ENCODE data around the gene GSAP. TPM values are rescaled to one million over a fixed set of nuclear protein-coding genes. Genes with fewer than 3 reads are reported as not detected.

Gene GSAP
- total and polyA plus RNA-seq, 4 donors, result 3.7 to 24.1 (median 8.0) TPM

- no peak for DNase-seq
- Histone ChIP-seq H3K4me1 (ENCODE audit: control insufficient read depth in 1 of 2, insufficient read depth in 2 of 2, low read length in 2 of 2) (no peaks in the 10 kb centered on the region), H3K27ac (ENCODE audit: low read depth in 1 of 2, low read length in 2 of 2) (no peak overlapping the region), H3K9me3 (ENCODE audit: control insufficient read depth, low read length) (no peaks in the 10 kb centered on the region), H3K27me3 (ENCODE audit: control insufficient read depth in 1 of 2, insufficient read depth in 2 of 2, low read length in 1 of 2) (no peaks in the 10 kb centered on the region), H3K36me3 (ENCODE audit: control insufficient read depth in 1 of 2, insufficient read depth in 2 of 2, low read length in 1 of 2) (no peaks in the 10 kb centered on the region), H3K4me3 (ENCODE audit: low read length in 2 of 2) (no peak overlapping the region)
- intact Hi-C loops (cut with DNase I), result no loop called here
- ATAC-seq (ENCODE audit: low FRiP score), result no peak
- WGBS, 2 donors, result 71 to 74% methylated on average over 7 of the region's 7 CpGs
These were observed 14.8 kb upstream of the GSAP start for GRCh38 chr7:77430927-77431326.

DNA sequence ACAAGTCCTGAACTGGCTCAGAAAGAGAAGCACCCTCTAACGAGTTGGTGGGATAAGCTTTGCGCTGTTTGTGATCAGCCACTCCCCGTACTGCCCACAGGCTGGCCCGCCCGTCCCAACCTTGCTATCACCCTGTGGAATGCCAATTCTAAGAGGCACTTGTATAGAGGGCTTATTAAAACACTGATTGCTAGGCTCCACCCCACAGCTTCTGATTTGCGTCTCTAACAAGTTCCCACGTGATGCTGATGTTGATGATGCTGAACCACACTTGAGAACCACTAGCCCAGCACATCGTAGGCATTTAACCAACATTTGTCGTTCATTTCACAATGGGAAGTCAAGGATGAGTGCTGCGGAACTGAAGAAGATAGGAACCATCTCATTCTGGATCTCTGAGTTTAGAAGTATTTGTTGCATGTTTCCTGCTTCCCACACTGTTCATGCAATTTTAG lies 12.7 kb upstream of the GSAP start:
- ATAC-seq (ENCODE audit: low FRiP score) (no peak), DNase-seq (no peak)
- H3K9me3 ChIP-seq (ENCODE audit: control insufficient read depth, low read length), result no peaks in the 10 kb centered on the region
- H3K27me3 ChIP-seq (ENCODE audit: control insufficient read depth in 1 of 2, insufficient read depth in 2 of 2, low read length in 1 of 2), result no peaks in the 10 kb centered on the region
- H3K27ac ChIP-seq (ENCODE audit: low read depth in 1 of 2, low read length in 2 of 2), result no peak overlapping the region
- H3K4me3 ChIP-seq (ENCODE audit: low read length in 2 of 2), result no peak overlapping the region
- no peaks in the 10 kb centered on the region for H3K4me1 ChIP-seq (ENCODE audit: control insufficient read depth in 1 of 2, insufficient read depth in 2 of 2, low read length in 2 of 2)
- intact Hi-C loops (cut with DNase I), result no loop called here
- H3K36me3 ChIP-seq (ENCODE audit: control insufficient read depth in 1 of 2, insufficient read depth in 2 of 2, low read length in 1 of 2), result no peaks in the 10 kb centered on the region
- WGBS, 2 donors, result 78 to 86% methylated on average over 10 of the region's 10 CpGs

DNA sequence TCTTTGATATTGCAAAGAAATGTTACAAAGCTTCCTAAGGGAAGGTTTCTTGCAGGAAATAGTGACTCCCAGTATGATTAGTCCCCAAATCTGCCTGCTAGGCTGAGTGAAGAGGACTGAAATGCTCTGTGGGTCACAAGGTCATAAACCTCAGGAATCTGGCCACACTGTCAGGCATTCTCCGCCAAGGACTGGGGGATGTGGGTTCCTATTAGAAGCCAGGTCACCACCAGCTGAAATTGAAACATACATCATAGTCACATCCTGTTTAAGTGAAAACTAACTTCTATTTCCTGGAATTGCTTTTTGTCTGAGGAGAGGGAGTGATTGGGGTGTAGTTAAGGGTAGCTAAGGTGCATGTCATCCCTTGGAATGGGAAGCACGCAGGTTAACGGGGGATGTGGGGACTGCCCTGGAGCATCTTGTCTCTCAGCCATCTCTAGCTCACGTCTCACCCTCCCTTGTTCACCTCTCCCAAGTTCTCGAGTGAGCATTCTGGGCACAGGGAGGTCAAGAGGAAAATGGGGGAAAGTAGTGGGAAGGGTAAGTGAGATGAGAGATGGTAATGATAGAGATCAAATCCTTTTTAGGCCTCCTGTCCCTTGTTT lies 12.0 kb upstream of the GSAP start:
- no peaks in the 10 kb centered on the region for H3K4me1 ChIP-seq (ENCODE audit: control insufficient read depth in 1 of 2, insufficient read depth in 2 of 2, low read length in 2 of 2)
- ATAC-seq (ENCODE audit: low FRiP score), result no peak
- intact Hi-C loops (cut with DNase I), result no loop called here
- no peak for DNase-seq
- 90 to 91% methylated on average over 5 of the region's 5 CpGs for WGBS, 2 donors
- no peaks in the 10 kb centered on the region for H3K9me3 ChIP-seq (ENCODE audit: control insufficient read depth, low read length)
- H3K27me3 ChIP-seq (ENCODE audit: control insufficient read depth in 1 of 2, insufficient read depth in 2 of 2, low read length in 1 of 2), result no peaks in the 10 kb centered on the region
- H3K36me3 ChIP-seq (ENCODE audit: control insufficient read depth in 1 of 2, insufficient read depth in 2 of 2, low read length in 1 of 2), result no peaks in the 10 kb centered on the region
- no peak overlapping the region for H3K4me3 ChIP-seq (ENCODE audit: low read length in 2 of 2)
- no peak overlapping the region for H3K27ac ChIP-seq (ENCODE audit: low read depth in 1 of 2, low read length in 2 of 2)

DNA sequence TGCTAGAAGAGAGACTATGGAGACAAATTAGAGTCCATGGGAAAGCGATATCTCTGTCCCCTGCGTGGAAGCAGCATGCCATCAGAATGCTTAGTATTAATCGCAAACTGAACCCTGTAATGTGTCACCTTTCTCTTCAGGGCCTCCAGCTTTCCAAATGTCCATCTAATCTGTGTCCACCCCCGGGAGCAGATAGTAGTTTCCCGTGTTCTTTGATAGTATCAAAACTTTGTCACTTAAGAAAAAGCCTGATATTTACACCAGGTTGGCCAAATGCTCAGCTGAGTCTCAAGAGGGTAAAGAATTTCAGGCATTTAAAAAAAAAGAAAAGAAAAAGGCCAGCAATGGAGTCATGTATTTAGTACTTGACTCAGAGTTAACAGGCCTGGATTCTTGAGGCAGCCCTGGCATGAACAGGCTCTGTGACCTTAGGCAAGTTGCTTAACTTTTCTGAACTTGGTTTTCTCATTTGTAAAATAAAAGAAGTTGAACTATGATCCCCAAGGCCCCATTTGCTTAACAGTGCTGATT lies 10.4 kb upstream of the GSAP start:
- Histone ChIP-seq H3K4me3 (ENCODE audit: low read length in 2 of 2) (no peak overlapping the region), H3K27me3 (ENCODE audit: control insufficient read depth in 1 of 2, insufficient read depth in 2 of 2, low read length in 1 of 2) (no peaks in the 10 kb centered on the region), H3K9me3 (ENCODE audit: control insufficient read depth, low read length) (no peaks in the 10 kb centered on the region), H3K4me1 (ENCODE audit: control insufficient read depth in 1 of 2, insufficient read depth in 2 of 2, low read length in 2 of 2) (no peaks in the 10 kb centered on the region), H3K27ac (ENCODE audit: low read depth in 1 of 2, low read length in 2 of 2) (no peak overlapping the region), H3K36me3 (ENCODE audit: control insufficient read depth in 1 of 2, insufficient read depth in 2 of 2, low read length in 1 of 2) (no peaks in the 10 kb centered on the region)
- intact Hi-C loops (cut with DNase I), result no loop called here
- no peak for DNase-seq
- 43 to 48% methylated on average over 5 of the region's 5 CpGs for WGBS, 2 donors
- no peak for ATAC-seq (ENCODE audit: low FRiP score)

- H3K4me3 ChIP-seq (ENCODE audit: low read length in 2 of 2), result no peak overlapping the region
- no peak overlapping the region for H3K27ac ChIP-seq (ENCODE audit: low read depth in 1 of 2, low read length in 2 of 2)
- WGBS, 2 donors, result 68 to 76% methylated on average over 5 of the region's 5 CpGs
- no peaks in the 10 kb centered on the region for H3K9me3 ChIP-seq (ENCODE audit: control insufficient read depth, low read length)
- DNase-seq, result no peak
- ATAC-seq (ENCODE audit: low FRiP score), result no peak
- H3K36me3 ChIP-seq (ENCODE audit: control insufficient read depth in 1 of 2, insufficient read depth in 2 of 2, low read length in 1 of 2), result no peaks in the 10 kb centered on the region
- no peaks in the 10 kb centered on the region for H3K27me3 ChIP-seq (ENCODE audit: control insufficient read depth in 1 of 2, insufficient read depth in 2 of 2, low read length in 1 of 2)
- intact Hi-C loops (cut with DNase I), result no loop called here
- H3K4me1 ChIP-seq (ENCODE audit: control insufficient read depth in 1 of 2, insufficient read depth in 2 of 2, low read length in 2 of 2), result no peaks in the 10 kb centered on the region
These were observed 9.9 kb upstream of the GSAP start for GRCh38 chr7:77426052-77426404.

DNA sequence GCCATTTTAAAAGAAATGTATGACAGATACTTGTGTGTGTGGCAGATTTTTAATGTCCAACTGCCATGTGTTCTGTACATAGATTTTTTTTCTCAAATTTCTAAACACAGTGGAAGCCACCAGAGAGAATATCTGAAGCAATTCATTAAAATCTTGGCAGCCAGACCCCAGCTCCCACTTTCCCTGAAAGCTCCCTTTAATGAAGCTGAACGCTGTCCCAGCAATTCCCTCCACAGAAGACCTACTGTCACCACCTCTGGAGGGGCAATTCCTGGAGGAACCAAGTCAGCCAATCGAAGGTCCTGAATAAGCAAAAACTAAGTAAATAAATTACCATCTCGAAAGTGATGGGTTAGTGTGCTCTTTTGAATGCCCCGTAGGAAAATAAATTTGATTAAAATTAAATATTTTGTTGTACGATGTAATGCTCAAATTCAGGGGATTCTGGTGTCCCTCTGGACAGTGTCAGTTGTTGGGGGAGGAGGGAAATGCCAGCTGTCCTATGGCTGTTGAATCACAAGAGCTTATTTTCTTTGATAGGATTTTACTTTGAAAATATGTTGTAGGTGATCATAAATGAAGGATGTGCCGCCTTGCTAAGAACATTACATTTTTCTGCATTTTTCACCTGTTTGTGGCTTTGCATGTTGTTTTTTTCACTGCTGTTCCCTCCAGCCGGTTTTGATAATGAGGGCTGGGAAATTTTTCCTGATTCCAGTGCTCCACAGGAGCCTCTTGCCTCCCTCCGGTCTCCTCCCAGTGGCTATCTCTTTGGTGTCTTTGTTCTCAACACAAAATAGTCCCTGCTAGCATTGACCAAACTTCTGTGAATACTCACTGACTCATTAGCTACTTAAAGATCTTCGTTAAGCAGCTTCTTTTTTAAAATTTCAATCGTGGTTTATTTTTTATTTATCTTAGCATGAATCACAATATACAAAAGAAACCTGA lies 9.2 kb upstream of the GSAP start:
- Histone ChIP-seq H3K27me3 (ENCODE audit: control insufficient read depth in 1 of 2, insufficient read depth in 2 of 2, low read length in 1 of 2) (no peaks in the 10 kb centered on the region), H3K4me3 (ENCODE audit: low read length in 2 of 2) (no peak overlapping the region), H3K9me3 (ENCODE audit: control insufficient read depth, low read length) (no peaks in the 10 kb centered on the region), H3K27ac (ENCODE audit: low read depth in 1 of 2, low read length in 2 of 2) (no peak overlapping the region), H3K36me3 (ENCODE audit: control insufficient read depth in 1 of 2, insufficient read depth in 2 of 2, low read length in 1 of 2) (no peaks in the 10 kb centered on the region), H3K4me1 (ENCODE audit: control insufficient read depth in 1 of 2, insufficient read depth in 2 of 2, low read length in 2 of 2) (no peaks in the 10 kb centered on the region)
- intact Hi-C loops (cut with DNase I), result no loop called here
- DNase-seq (no peak), ATAC-seq (ENCODE audit: low FRiP score) (no peak)
- WGBS, 2 donors, result 65 to 68% methylated on average over 10 of the region's 10 CpGs

DNA sequence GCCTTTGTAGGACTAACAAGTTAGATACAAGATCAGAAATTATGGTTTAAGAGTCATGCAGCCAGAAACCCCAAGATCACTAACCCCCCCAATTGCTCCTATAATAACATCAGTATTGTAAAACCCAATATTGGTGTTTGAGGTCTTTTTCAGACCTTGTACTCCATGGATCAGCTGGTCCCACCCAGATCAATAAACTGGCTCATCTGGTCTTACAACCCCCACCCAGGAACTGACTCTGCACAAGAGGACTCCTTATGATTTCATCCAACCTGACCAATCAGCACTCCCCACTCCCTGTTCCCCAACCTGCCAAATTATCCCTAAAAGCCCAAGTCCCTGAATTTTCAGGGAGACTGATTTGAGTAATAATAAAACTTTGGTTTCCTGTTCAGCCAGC lies 6.4 kb upstream of the GSAP start:
- no peak overlapping the region for H3K4me3 ChIP-seq (ENCODE audit: low read length in 2 of 2)
- no peaks in the 10 kb centered on the region for H3K27me3 ChIP-seq (ENCODE audit: control insufficient read depth in 1 of 2, insufficient read depth in 2 of 2, low read length in 1 of 2)
- H3K9me3 ChIP-seq (ENCODE audit: control insufficient read depth, low read length), result no peaks in the 10 kb centered on the region
- no peak overlapping the region for H3K27ac ChIP-seq (ENCODE audit: low read depth in 1 of 2, low read length in 2 of 2)
- DNase-seq (no peak), ATAC-seq (ENCODE audit: low FRiP score) (no peak)
- H3K4me1 ChIP-seq (ENCODE audit: control insufficient read depth in 1 of 2, insufficient read depth in 2 of 2, low read length in 2 of 2), result no peaks in the 10 kb centered on the region
- H3K36me3 ChIP-seq (ENCODE audit: control insufficient read depth in 1 of 2, insufficient read depth in 2 of 2, low read length in 1 of 2), result no peaks in the 10 kb centered on the region
- intact Hi-C loops (cut with DNase I), result no loop called here

DNA sequence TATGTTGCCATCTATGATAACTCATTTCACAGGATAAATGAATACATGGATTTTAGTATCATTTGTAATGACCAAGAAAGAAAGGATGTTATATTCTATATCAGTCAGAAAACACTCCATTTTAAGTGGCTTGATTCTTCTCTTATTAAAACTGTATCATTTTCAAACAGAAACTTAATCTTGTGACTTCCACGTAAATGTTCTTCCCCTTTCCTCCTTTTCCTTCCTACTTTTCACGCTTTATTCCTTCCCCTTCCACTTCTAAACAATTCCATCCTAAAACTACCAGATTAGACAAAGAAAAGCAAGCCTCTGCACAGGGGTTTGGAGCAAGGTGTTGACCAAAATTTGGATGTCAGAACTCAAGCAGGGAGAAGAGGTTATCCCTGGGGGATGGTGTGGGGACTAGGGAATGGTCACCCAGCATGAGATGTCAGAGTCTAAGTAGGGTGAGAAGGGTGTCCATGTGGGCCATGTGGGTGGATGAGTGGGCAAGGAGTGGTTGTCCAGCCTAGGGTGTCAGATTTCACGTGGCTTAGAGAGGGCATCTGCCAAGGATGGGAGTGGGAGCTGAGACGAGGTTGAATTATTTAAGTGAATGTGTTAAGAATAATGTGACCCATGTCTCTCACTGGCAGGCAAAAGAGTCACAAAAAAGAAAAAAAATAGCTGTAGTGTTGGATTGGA lies 5.0 kb upstream of the GSAP start:
- WGBS, 2 donors, result 67 to 74% methylated on average over 4 of the region's 4 CpGs
- DNase-seq (no peak), ATAC-seq (ENCODE audit: low FRiP score) (no peak)
- Histone ChIP-seq H3K4me1 (ENCODE audit: control insufficient read depth in 1 of 2, insufficient read depth in 2 of 2, low read length in 2 of 2) (no peaks in the 10 kb centered on the region), H3K27me3 (ENCODE audit: control insufficient read depth in 1 of 2, insufficient read depth in 2 of 2, low read length in 1 of 2) (no peaks in the 10 kb centered on the region), H3K9me3 (ENCODE audit: control insufficient read depth, low read length) (no peaks in the 10 kb centered on the region), H3K4me3 (ENCODE audit: low read length in 2 of 2) (no peak overlapping the region), H3K36me3 (ENCODE audit: control insufficient read depth in 1 of 2, insufficient read depth in 2 of 2, low read length in 1 of 2) (no peaks in the 10 kb centered on the region), H3K27ac (ENCODE audit: low read depth in 1 of 2, low read length in 2 of 2) (no peak overlapping the region)
- intact Hi-C loops (cut with DNase I), result no loop called here
